Measurements from ENCODE around the gene MKNK2. TPM values are rescaled to one million over a fixed set of nuclear protein-coding genes. Genes with fewer than 3 reads are reported as not detected.

Gene MKNK2
- total RNA-seq, 1 experiment from 2014 or later = 271 TPM

DNA sequence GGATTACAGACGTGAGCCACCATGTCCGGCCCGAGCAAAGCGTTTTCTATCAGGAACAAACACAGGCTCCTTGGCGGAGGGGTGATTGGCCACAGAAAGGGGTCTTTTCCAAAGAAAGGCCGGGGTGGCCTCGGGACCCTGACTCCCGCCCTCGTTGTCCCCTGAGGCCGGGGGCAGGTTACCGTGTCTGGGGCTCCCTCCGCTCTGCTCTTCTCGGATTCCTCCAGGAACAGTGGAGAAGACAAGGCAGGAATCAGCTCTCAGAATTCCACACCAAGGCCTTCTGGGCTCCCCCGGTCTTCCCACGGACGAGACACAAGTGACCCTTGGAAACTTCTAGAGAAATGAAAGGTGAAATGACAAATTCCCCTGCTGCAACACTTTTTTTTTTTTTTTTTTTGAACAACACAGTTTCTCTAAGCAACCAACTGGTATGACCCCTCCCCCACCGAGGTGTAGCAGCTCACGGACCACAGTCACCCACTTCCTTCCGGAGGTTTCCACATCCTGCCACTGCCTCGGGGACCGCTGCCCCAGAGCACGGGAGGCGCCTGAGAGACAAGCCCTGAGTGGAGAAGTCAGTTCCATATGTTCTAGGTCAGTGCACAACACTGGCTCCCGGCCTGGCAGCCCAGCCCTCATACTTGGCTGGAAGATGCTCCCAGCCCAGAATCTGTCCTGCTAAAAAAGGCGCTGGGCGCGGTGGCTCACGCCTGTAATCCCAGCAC, 34.1 kb upstream of the MKNK2 start:
- no peak for ATAC-seq
- no peaks in the 10 kb centered on the region; a peak in 1 of 4 replicates for H3K36me3 ChIP-seq (ENCODE audit: control insufficient read depth in 1 of 2, insufficient read depth in 2 of 2, low read length in 2 of 2)
- intact Hi-C loops (cut with micrococcal nuclease) = no loop called here
- no peaks in the 10 kb centered on the region for H3K9me2 ChIP-seq (ENCODE audit: insufficient read depth)
- no peak overlapping the region for H3K4me2 ChIP-seq (ENCODE audit: low read length)
- CTCF ChIA-PET = no interaction called here
- H4K20me1 ChIP-seq (ENCODE audit: insufficient read depth) = no peaks in the 10 kb centered on the region
- no TSS peak for BruUV-seq (replicated peaks)
- POLR2A ChIA-PET = no interaction called here
- H3K4me3 ChIP-seq (replicated peaks in 1 of 2; ENCODE audit: low read depth in 1 of 2, low read length in 2 of 2) = no peak overlapping the region
- peaks cover 10% of the 10 kb centered on the region; the same call in 1 of the 2 replicates for H3K79me2 ChIP-seq (ENCODE audit: insufficient read depth, low read length)
- peak overlapping the region; percentile 34; the same call in 1 of the 2 replicates for H3K27ac ChIP-seq (ENCODE audit: low read depth, low read length)
- no peak for TF ChIP-seq YY1 (IDR thresholded peaks at IDR 0.05; ENCODE audit: extremely low read depth, insufficient replicate concordance, low read depth, low read length)
- no peak for TF ChIP-seq SP1 (IDR thresholded peaks at IDR 0.05; ENCODE audit: low read depth)
- TF ChIP-seq JUND (IDR thresholded peaks at IDR 0.05) = no peak
- no peak for TF ChIP-seq SIN3A (IDR thresholded peaks at IDR 0.05; ENCODE audit: low read depth)
- TF ChIP-seq EGR1 (IDR thresholded peaks at IDR 0.05; ENCODE audit: low read depth) = no peak
- TF ChIP-seq EZH2phosphoT487 (IDR thresholded peaks at IDR 0.05; ENCODE audit: borderline replicate concordance) = no peak
- TF ChIP-seq RAD21 (IDR thresholded peaks at IDR 0.05; ENCODE audit: low read depth) = no peak
- no peak for TF ChIP-seq SRF (IDR thresholded peaks at IDR 0.05; ENCODE audit: low read depth)
- no peak for TF ChIP-seq ZNF274 (IDR thresholded peaks at IDR 0.05; ENCODE audit: low read depth, low read length)
- TF ChIP-seq, protein P1, sequence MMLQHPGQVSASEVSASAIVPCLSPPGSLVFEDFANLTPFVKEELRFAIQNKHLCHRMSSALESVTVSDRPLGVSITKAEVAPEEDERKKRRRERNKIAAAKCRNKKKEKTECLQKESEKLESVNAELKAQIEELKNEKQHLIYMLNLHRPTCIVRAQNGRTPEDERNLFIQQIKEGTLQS (IDR thresholded peaks at IDR 0.05) = no peak
- TF ChIP-seq ELF1 (IDR thresholded peaks at IDR 0.05; ENCODE audit: borderline replicate concordance, low read depth) = no peak
- TF ChIP-seq TCF7L2 (IDR thresholded peaks at IDR 0.05; ENCODE audit: borderline replicate concordance, extremely low read depth, insufficient read depth, insufficient read length) = no peak
- H3K4me1 ChIP-seq (ENCODE audit: control insufficient read depth in 1 of 2, insufficient read depth in 2 of 2, low read length in 2 of 2) = peaks cover 35 to 56% of the 10 kb centered on the region in 2 experiments
- H3K27me3 ChIP-seq (ENCODE audit: insufficient read depth, low read length) = no peaks in the 10 kb centered on the region
- DNase-seq (ENCODE audit: low read depth, low spot score) = no peak
- H2AFZ ChIP-seq (ENCODE audit: low read depth, low read length, poor library complexity, severe bottlenecking) = no peak overlapping the region
- no peak overlapping the region for H3K9ac ChIP-seq (ENCODE audit: low read length)
- H3K9me3 ChIP-seq (ENCODE audit: control insufficient read depth in 1 of 2, insufficient read depth in 1 of 2, low read depth in 1 of 2, low read length in 2 of 2) = no peaks in the 10 kb centered on the region
- RAD21 ChIA-PET (ENCODE audit: low non-redundant PET in 1 of 2, low total read pairs in 2 of 2, uncharacterized antibody in 2 of 2, unreplicated experiment in 2 of 2) = no interaction called here
